ENCODE measurements around the gene SCN10A.

SCN10A gene

GRCh38 chr3:38740537-38740936, 75.5 kb downstream of the SCN10A start:
- in situ Hi-C loops (cut with MboI; ENCODE audit: low pct_unique_long_range_greater_than_20kb, low sequenced_read_pairs, unreplicated experiment): no loop called here
- TF ChIP-seq CTCF (IDR thresholded peaks at IDR 0.05; ENCODE audit: extremely low read depth, insufficient read depth, missing control alignments): no peak
- DNase-seq (ENCODE audit: low spot score): no peak

- no peak for DNase-seq (ENCODE audit: low spot score)
- in situ Hi-C loops (cut with MboI; ENCODE audit: low pct_unique_long_range_greater_than_20kb, low sequenced_read_pairs, unreplicated experiment): no loop called here
- no peak for TF ChIP-seq CTCF (IDR thresholded peaks at IDR 0.05; ENCODE audit: extremely low read depth, insufficient read depth, missing control alignments)
Measured at GRCh38 chr3:38739931-38740330, 76.1 kb downstream of the SCN10A start.

GRCh38 chr3:38739396-38739689, 76.7 kb downstream of the SCN10A start:
- in situ Hi-C loops (cut with MboI; ENCODE audit: low pct_unique_long_range_greater_than_20kb, low sequenced_read_pairs, unreplicated experiment): no loop called here
- no peak for TF ChIP-seq CTCF (IDR thresholded peaks at IDR 0.05; ENCODE audit: extremely low read depth, insufficient read depth, missing control alignments)

GRCh38 chr3:38738630-38739395, 77.2 kb downstream of the SCN10A start:
- in situ Hi-C loops (cut with MboI; ENCODE audit: low pct_unique_long_range_greater_than_20kb, low sequenced_read_pairs, unreplicated experiment): no loop called here
- DNase-seq (ENCODE audit: low spot score): peak; percentile 64
- TF ChIP-seq CTCF (IDR thresholded peaks at IDR 0.05; ENCODE audit: extremely low read depth, insufficient read depth, missing control alignments): peak; percentile 62

More at GRCh38 chr3:38739396-38739689, 76.7 kb downstream of the SCN10A start:
- DNase-seq (ENCODE audit: low spot score): no peak

- in situ Hi-C loops (cut with MboI; ENCODE audit: low pct_unique_long_range_greater_than_20kb, low sequenced_read_pairs, unreplicated experiment): no loop called here
Measured at GRCh38 chr3:38731522-38731921, 84.5 kb downstream of the SCN10A start.

GRCh38 chr3:38730281-38730680, 85.7 kb downstream of the SCN10A start:
- no peak for TF ChIP-seq CTCF (IDR thresholded peaks at IDR 0.05; ENCODE audit: extremely low read depth, insufficient read depth, missing control alignments)
- DNase-seq (ENCODE audit: low spot score): no peak
- in situ Hi-C loops (cut with MboI; ENCODE audit: low pct_unique_long_range_greater_than_20kb, low sequenced_read_pairs, unreplicated experiment): no loop called here

More at GRCh38 chr3:38731522-38731921, 84.5 kb downstream of the SCN10A start:
- DNase-seq (ENCODE audit: low spot score): no peak
- no peak for TF ChIP-seq CTCF (IDR thresholded peaks at IDR 0.05; ENCODE audit: extremely low read depth, insufficient read depth, missing control alignments)
